Astrocyte (in vitro differentiated cells and primary cell): ENCODE measurements around the gene PSMA7. TPM values are rescaled to one million over a fixed set of nuclear protein-coding genes. Genes with fewer than 3 reads are reported as not detected.
"Not testable (repeated sequence)": the region's sequence is repeated elsewhere in the genome, so short reads cannot be mapped to it uniquely, and the experiment has no call there.

Experiments used
- DNase-seq: peaks from one replicate; pipeline ENCODE4 v3.0.0-alpha.2; 2010; ENCODE audit warnings: low read depth
- FAIRE-seq: peaks from 2 replicates; lab custom pipeline; 2011; peaks lifted over from hg19 to GRCh38; lab: Jason Lieb, UNC
- H2AFZ ChIP-seq: 2 replicates; pipeline ENCODE4 v1.6.0; 2012; ENCODE audit warnings: low read depth, low read length, inconsistent platforms
- H3K27ac ChIP-seq: 2 replicates; pipeline ENCODE4 v1.5.1; 2011; ENCODE audit warnings: low read depth, low read length, inconsistent platforms
- H3K27me3 ChIP-seq: 2 replicates; pipeline ENCODE4 v1.6.0; 2011; ENCODE audit warnings: low read length, inconsistent platforms; ENCODE audit not compliant: insufficient read depth
- H3K36me3 ChIP-seq: 2 replicates; pipeline ENCODE4 v1.5.1; 2011; ENCODE audit warnings: low read length, inconsistent platforms; ENCODE audit not compliant: insufficient read depth
- H3K4me1 ChIP-seq: 2 replicates; pipeline ENCODE4 v1.5.1; 2011; ENCODE audit warnings: low read length, inconsistent platforms; ENCODE audit not compliant: insufficient read depth
- H3K4me2 ChIP-seq: 2 replicates; pipeline ENCODE4 v1.6.0; 2012; ENCODE audit warnings: low read length, inconsistent platforms
- H3K4me3 ChIP-seq: 2 replicates; pipeline ENCODE4 v1.5.1; 2011; ENCODE audit warnings: low read depth, mild to moderate bottlenecking, low read length, inconsistent platforms; ENCODE audit not compliant: insufficient read depth
- H3K79me2 ChIP-seq: 2 replicates; pipeline ENCODE4 v1.6.0; 2012; ENCODE audit warnings: mild to moderate bottlenecking, low read length, inconsistent platforms; ENCODE audit not compliant: insufficient read depth
- H3K9ac ChIP-seq: 2 replicates; pipeline ENCODE4 v1.6.0; 2012; ENCODE audit warnings: mild to moderate bottlenecking, low read length, inconsistent platforms
- H3K9me3 ChIP-seq: 2 replicates; pipeline ENCODE4 v1.5.1; 2012; ENCODE audit warnings: low read depth, mild to moderate bottlenecking, low read length, inconsistent platforms; ENCODE audit not compliant: insufficient read depth
- H4K20me1 ChIP-seq: 2 replicates; pipeline ENCODE4 v1.6.0; 2012; ENCODE audit warnings: low read length, inconsistent platforms; ENCODE audit not compliant: insufficient read depth
- H3K27ac Mint-ChIP-seq: one replicate; pipeline ENCODE4 v1.8.0; 2021; ENCODE audit warnings: mild to moderate bottlenecking, mixed read lengths; ENCODE audit not compliant: unreplicated experiment
- H3K27me3 Mint-ChIP-seq: one replicate; pipeline ENCODE4 v1.8.0; 2021; ENCODE audit warnings: low read depth, mixed read lengths; ENCODE audit not compliant: unreplicated experiment
- H3K36me3 Mint-ChIP-seq: one replicate; pipeline ENCODE4 v1.8.0; 2021; ENCODE audit warnings: low read depth, mixed read lengths; ENCODE audit not compliant: unreplicated experiment
- H3K4me1 Mint-ChIP-seq: one replicate; pipeline ENCODE4 v1.8.0; 2021; ENCODE audit warnings: low read depth, mixed read lengths; ENCODE audit not compliant: unreplicated experiment
- H3K4me3 Mint-ChIP-seq: one replicate; pipeline ENCODE4 v1.8.0; 2021; ENCODE audit warnings: mild to moderate bottlenecking, moderate library complexity, mixed read lengths; ENCODE audit not compliant: unreplicated experiment
- H3K9me3 Mint-ChIP-seq: one replicate; pipeline ENCODE4 v1.8.0; 2021; ENCODE audit warnings: mild to moderate bottlenecking, mixed read lengths; ENCODE audit not compliant: unreplicated experiment
- EZH2 ChIP-seq: IDR thresholded peaks from 2 replicates; pipeline ENCODE4 v1.6.1; 2012; ENCODE audit warnings: mild to moderate bottlenecking, low read length, inconsistent platforms; ENCODE audit not compliant: insufficient read depth
- total RNA-seq: library from RNA; stranded (reverse); gene quantifications from 2 replicates; pipeline ENCODE4 v1.2.1, GENCODE V29; 2021
- TF ChIP-seq, protein P1 (sequence below): IDR thresholded peaks from 2 replicates; pipeline ENCODE4 v1.5.1; 2011; ENCODE audit warnings: low read depth, mild to moderate bottlenecking, inconsistent platforms, low read length, moderate library complexity; ENCODE audit not compliant: insufficient read depth

The PSMA7 gene
- total RNA-seq, 1 donor from 2014 or later = 324 TPM

DNA sequence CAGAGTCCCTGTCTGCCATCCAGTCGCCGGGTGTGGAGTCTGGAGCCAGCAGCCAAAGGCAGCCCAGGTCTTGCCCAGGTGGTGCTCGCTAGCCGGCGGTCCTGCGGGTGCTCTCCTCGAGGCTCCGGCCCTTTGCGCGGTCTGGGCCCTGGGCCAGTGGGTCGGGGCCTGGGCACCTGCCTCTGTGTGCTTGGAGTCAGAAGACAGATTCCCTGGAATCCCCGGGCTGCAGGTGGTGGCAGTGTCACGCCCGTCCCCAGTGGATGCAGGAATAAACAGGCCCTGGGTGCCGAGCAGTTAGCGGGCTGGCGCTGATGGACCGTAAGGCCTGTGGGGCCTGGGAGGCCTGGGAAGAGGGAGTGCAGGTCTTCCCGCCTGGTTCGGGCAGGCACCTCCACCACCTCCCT is 5.7 kb upstream of the PSMA7 start:
- Histone ChIP-seq H3K36me3 (no peaks in the 10 kb centered on the region), H3K27ac (no peak overlapping the region), H3K4me2 (no peak overlapping the region), H4K20me1 (peaks cover 93% of the 10 kb centered on the region), H3K27me3 (no peaks in the 10 kb centered on the region), H3K9me3 (no peaks in the 10 kb centered on the region), H2AFZ (no peak overlapping the region), H3K79me2 (peaks cover 99% of the 10 kb centered on the region), H3K4me1 (peaks cover 16% of the 10 kb centered on the region), H3K9ac (no peak overlapping the region), H3K4me3 (no peak overlapping the region)
- Mint-ChIP-seq H3K4me1 (peaks cover 14% of the 10 kb centered on the region), H3K9me3 (no peaks in the 10 kb centered on the region), H3K27ac (no peak overlapping the region), H3K4me3 (no peak overlapping the region), H3K27me3 (no peaks in the 10 kb centered on the region), H3K36me3 (peaks cover 16% of the 10 kb centered on the region)
- no peak for DNase-seq
- no peak for TF ChIP-seq EZH2
- TF ChIP-seq, protein P1, sequence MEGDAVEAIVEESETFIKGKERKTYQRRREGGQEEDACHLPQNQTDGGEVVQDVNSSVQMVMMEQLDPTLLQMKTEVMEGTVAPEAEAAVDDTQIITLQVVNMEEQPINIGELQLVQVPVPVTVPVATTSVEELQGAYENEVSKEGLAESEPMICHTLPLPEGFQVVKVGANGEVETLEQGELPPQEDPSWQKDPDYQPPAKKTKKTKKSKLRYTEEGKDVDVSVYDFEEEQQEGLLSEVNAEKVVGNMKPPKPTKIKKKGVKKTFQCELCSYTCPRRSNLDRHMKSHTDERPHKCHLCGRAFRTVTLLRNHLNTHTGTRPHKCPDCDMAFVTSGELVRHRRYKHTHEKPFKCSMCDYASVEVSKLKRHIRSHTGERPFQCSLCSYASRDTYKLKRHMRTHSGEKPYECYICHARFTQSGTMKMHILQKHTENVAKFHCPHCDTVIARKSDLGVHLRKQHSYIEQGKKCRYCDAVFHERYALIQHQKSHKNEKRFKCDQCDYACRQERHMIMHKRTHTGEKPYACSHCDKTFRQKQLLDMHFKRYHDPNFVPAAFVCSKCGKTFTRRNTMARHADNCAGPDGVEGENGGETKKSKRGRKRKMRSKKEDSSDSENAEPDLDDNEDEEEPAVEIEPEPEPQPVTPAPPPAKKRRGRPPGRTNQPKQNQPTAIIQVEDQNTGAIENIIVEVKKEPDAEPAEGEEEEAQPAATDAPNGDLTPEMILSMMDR = no peak
- no peak for FAIRE-seq

DNA sequence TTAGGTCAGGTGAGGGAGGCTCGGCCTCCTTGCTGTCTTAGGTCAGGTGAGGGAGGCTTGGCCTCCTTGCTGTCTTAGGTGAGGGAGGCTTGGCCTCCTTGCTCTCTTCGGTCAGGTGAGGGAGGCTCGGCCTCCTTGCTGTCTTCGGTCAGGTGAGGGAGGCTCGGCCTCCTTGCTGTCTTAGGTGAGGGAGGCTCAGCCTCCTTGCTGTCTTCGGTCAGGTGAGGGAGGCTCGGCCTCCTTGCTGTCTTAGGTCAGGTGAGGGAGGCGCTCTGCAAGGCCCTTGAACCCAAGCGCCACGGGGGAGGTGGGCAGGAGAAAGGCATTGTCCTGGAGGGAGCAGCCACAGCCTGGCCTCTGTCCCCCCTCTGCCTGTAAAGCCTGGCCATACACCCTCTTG is 5.2 kb upstream of the PSMA7 start:
- peaks cover 16% of the 10 kb centered on the region for H3K4me1 ChIP-seq
- not testable (repeated sequence) for H3K27ac Mint-ChIP-seq, H3K4me3 Mint-ChIP-seq, H3K4me3 ChIP-seq, H3K27ac ChIP-seq, H3K9me3 Mint-ChIP-seq, H2AFZ ChIP-seq, H3K27me3 ChIP-seq, H3K9ac ChIP-seq, DNase-seq, H3K36me3 ChIP-seq, H3K4me2 ChIP-seq, H3K9me3 ChIP-seq, FAIRE-seq, H3K27me3 Mint-ChIP-seq
- Mint-ChIP-seq H3K4me1 (peaks cover 14% of the 10 kb centered on the region), H3K36me3 (peaks cover 10% of the 10 kb centered on the region)
- H4K20me1 ChIP-seq = peaks cover 88% of the 10 kb centered on the region
- peaks cover 94% of the 10 kb centered on the region for H3K79me2 ChIP-seq

DNA sequence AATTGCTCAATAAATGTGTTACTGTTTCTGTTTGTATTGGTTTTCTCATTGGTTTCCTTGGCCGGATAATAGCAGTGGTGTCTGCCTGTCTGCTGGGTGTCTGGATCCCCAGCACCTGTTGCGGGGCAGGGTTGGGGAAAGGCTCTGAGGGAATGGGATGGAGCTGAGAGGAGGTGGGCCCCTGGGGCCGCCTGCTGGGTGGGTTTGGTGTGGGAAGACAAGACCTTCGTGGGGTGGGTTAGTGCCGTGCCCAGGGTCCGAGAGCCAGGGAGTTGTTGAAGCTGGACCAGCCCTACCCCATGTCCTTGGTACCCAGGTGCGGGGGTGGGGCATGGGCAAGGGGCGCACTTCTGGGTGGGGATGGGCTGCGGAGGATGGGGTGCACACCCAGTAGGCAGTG is 4.3 kb upstream of the PSMA7 start:
- FAIRE-seq (no peak), DNase-seq (no peak)
- H3K27me3 ChIP-seq = no peaks in the 10 kb centered on the region
- H2AFZ ChIP-seq = no peak overlapping the region
- H3K79me2 ChIP-seq = peaks cover 92% of the 10 kb centered on the region
- TF ChIP-seq EZH2 = no peak
- TF ChIP-seq, protein P1 = no peak
- Mint-ChIP-seq H3K9me3 (no peaks in the 10 kb centered on the region), H3K27me3 (no peaks in the 10 kb centered on the region), H3K36me3 (peaks cover 3% of the 10 kb centered on the region), H3K27ac (no peak overlapping the region), H3K4me1 (peaks cover 14% of the 10 kb centered on the region), H3K4me3 (peak overlapping the region; percentile 57)
- no peak overlapping the region for H3K9ac ChIP-seq
- H3K4me1 ChIP-seq = peaks cover 16% of the 10 kb centered on the region
- H3K4me2 ChIP-seq = no peak overlapping the region
- H3K9me3 ChIP-seq = no peaks in the 10 kb centered on the region
- no peaks in the 10 kb centered on the region for H3K36me3 ChIP-seq
- no peak overlapping the region for H3K4me3 ChIP-seq
- H4K20me1 ChIP-seq = peaks cover 80% of the 10 kb centered on the region
- H3K27ac ChIP-seq = no peak overlapping the region
